GM18870 (cell line): ENCODE data around the gene SYCE3.

ENCODE experiments used
- ATAC-seq: cut with Tn5 transposase; IDR thresholded peaks from one replicate; pipeline ENCODE4 v1.9.1; 2021; ENCODE audit warnings: moderate library complexity; ENCODE audit not compliant: unreplicated experiment

Gene SYCE3

DNA sequence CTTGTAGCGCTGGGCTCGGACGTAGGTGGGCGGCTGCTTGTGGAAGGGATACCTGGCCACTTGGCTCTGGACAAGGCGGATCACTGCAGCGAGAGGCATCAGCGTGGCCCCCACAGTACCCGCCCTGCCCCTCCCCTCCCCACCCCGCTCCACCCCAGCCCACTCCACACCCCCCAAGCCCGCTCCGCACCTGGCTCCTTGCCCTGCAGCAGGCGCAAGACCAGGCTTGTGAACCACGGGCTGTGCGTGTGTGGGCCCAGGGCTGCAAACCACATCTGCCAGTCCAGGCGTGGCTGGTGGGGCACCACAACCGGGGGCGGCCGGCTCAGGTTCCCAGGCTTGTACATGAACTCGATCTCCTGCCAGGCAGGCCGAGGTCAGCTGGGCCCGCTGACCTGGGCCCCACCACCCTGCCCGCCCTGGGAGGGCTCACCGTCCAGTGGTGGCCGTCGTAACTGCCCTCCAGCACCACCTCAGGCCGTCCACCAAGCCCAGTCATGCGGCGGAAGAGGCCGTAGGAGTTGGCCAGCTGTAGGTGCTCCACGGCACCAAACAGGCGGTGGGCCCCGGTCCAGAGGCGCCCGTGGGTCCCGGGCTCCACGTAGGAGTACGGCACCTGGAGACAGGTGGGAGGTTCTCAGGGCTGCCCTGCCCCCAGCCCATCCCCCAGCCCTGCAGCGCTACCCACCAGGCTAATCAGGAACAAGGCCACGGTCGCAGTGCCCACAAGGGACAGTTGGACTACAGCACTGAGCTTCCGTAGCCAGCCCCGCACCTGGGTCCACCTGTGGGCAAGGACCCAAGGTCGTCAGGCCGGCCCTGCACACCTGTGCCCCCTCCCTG is 58.1 kb downstream of the SYCE3 start:
- ATAC-seq, result no peak

DNA sequence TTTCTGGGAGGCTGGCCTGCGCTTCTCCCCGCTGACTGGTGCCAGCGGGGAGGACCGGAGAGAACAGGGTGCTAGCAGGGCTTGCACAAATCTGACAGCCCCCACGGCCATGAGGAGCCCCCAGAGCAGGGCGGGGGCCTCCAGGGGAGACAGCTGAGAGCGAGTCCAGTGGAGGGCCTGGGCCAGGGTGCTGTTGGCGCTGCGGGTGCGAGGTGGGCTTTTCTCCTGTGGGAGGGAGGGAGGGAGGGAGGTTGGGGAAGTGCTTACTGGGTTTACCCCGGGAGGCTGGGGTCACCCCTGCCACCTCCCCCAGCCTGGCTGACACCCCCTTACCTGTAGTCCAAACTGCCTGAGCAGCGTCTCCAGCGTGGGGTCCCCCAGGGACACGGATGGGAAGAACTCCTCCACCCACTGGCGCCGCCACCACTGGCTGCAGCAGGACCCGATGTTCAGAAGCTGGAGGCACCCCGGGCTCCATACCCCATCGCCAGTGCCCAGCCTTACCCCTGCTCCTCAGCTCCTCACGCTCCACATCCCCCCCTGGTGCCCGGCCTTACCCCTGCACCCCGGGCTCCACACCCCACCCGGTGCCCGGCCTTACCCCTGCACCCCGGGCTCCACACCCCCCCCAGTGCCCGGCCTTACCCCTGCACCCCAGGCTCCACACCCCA is 59.1 kb downstream of the SYCE3 start:
- ATAC-seq, result no peak

DNA sequence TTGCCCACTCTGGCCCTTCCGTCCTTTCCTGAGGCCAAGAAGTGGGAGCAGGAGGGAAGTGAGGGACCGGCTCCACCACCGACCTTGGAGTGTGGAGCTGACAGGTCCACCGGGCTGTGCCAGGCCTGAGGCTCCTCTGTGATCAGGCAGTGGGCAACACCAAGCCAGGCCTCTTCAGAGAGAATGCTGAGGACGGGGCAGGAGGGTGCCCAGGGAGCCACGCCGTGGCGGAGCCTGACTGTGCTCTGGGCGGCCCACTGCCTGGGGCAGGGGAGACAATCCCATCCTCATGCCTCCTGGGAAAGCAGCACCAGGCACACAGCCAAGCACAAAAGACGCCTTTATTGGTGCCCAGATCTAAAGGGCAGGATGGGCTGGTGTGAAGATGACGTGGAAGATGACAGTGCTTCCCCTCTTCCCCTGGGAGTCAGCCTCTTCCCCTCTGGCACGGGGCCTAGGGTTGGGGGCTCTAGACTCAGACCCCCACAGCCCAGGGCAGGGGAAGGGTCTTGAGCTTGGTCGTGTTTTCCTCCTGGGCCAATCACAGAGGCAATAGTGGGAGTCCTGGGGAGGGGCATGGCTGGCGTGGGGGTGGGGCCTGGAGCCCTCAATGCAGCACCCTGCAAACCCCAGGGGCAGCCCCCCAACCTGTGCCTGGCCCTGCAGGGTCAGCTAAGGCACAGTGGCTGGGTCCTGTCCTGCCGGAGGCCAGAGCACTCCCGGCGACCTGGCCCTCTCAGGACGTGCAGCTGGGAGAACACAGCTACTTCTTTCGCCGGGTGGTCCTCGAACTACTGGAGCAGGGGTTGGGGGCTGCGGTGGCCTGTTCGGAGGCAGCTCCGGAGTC is 59.9 kb downstream of the SYCE3 start:
- ATAC-seq, result no peak

DNA sequence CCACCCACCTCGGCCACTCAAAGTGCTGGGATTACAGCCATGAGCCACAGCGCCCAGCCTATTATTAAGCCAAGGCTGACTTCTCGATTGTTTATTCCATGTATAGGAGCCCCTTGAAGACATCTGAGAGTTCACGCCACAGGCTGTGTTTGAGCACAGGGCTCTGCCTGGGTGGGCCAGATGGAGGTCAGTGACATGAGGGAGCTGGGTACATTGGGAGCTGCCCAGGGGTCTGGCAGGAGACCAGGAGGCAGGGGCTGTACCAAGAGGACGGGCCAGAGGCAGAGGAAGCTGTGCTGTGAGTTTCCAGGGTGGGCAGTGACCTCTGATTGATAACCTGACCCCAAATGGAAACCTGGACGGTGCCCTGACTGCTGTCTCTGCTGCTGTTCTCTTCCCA is 60.6 kb downstream of the SYCE3 start:
- no peak for ATAC-seq
